CMK (cell line): ENCODE results near the gene NUDT19.
"Not testable (repeated sequence)": the region's sequence is repeated elsewhere in the genome, so short reads cannot be mapped to it uniquely, and the experiment has no call there.

Source experiments
- DNase-seq: peaks from one replicate; pipeline ENCODE4 v3.0.0-alpha.2; 2010; ENCODE audit warnings: low read depth

NUDT19 gene

GRCh38 chr19:32675720-32676185 is 15.9 kb upstream of the NUDT19 start, which contains the start of gene RGS9BP:
Gene RGS9BP, plus strand, starts transcription at chr19:32675848. Its CDS starts 416 bp downstream, at chr19:32676264.
- peak; percentile 56 for DNase-seq

GRCh38 chr19:32676186-32676894 is 15.3 kb upstream of the NUDT19 start:
- no peak for DNase-seq

GRCh38 chr19:32676895-32677359 is 14.7 kb upstream of the NUDT19 start:
- DNase-seq, result no peak

GRCh38 chr19:32677657-32678056 is 14.0 kb upstream of the NUDT19 start:
- DNase-seq, result no peak

GRCh38 chr19:32680986-32681385 is 10.6 kb upstream of the NUDT19 start:
- DNase-seq, result no peak

GRCh38 chr19:32682317-32682716 is 9.3 kb upstream of the NUDT19 start:
- DNase-seq, result no peak

- no peak for DNase-seq
Measured at GRCh38 chr19:32686847-32687475, 4.7 kb upstream of the NUDT19 start.

- no peak for DNase-seq
Measured at GRCh38 chr19:32687681-32688080, 3.9 kb upstream of the NUDT19 start.

- no peak for DNase-seq
Measured at GRCh38 chr19:32688311-32688710, 3.3 kb upstream of the NUDT19 start.

- DNase-seq, result peak; percentile 65
Measured at GRCh38 chr19:32691952-32692726, 518 bp downstream of the NUDT19 start.

GRCh38 chr19:32692727-32693061 is 1.1 kb downstream of the NUDT19 start:
- DNase-seq, result no peak

- DNase-seq, result peak; percentile 78
Measured at GRCh38 chr19:32693151-32694108, 1.8 kb downstream of the NUDT19 start.

GRCh38 chr19:32694316-32694715 is 2.7 kb downstream of the NUDT19 start:
- DNase-seq, result not testable (repeated sequence)

GRCh38 chr19:32694851-32695250 is 3.2 kb downstream of the NUDT19 start:
- not testable (repeated sequence) for DNase-seq

- not testable (repeated sequence) for DNase-seq
Measured at GRCh38 chr19:32695506-32695905, 3.9 kb downstream of the NUDT19 start.

GRCh38 chr19:32696771-32697170 is 5.2 kb downstream of the NUDT19 start:
- not testable (repeated sequence) for DNase-seq

- DNase-seq, result not testable (repeated sequence)
Measured at GRCh38 chr19:32700129-32700528, 8.5 kb downstream of the NUDT19 start.

GRCh38 chr19:32702010-32702409 is 10.4 kb downstream of the NUDT19 start:
- no peak for DNase-seq

GRCh38 chr19:32704006-32704405 is 12.4 kb downstream of the NUDT19 start:
- not testable (repeated sequence) for DNase-seq

GRCh38 chr19:32708457-32708856 is 16.8 kb downstream of the NUDT19 start:
- no peak for DNase-seq

- no peak for DNase-seq
Measured at GRCh38 chr19:32709032-32709431, 17.4 kb downstream of the NUDT19 start.
